ENCODE data around the gene INSRR.

INSRR gene

GRCh38 chr1:156816561-156817328, 42.2 kb downstream of the INSRR start, which contains the start of gene SH2D2A:
Gene SH2D2A (minus strand): TSS chr1:156816848. CDS start chr1:156816708, 140 bp downstream.
- peak within 1 kb of the TSS; percentile 18 for H2AFZ ChIP-seq (ENCODE audit: low read depth, low read length, severe bottlenecking)
- no peaks in the 10 kb centered on the region for H3K27me3 ChIP-seq (ENCODE audit: low read length)
- TF ChIP-seq CTCF (IDR thresholded peaks at IDR 0.05; ENCODE audit: insufficient read depth, low read length, poor library complexity, severe bottlenecking), result no peak
- no peak for TF ChIP-seq EZH2phosphoT487 (conservative IDR thresholded peaks at IDR 0.05; ENCODE audit: low read length)
- no peaks in the 10 kb centered on the region for H3K9me2 ChIP-seq (replicated peaks; ENCODE audit: insufficient read depth, low read length)
- no peaks in the 10 kb centered on the region for H4K20me1 ChIP-seq (ENCODE audit: low read depth, low read length)
- H3K27ac ChIP-seq (ENCODE audit: low read depth, low read length), result no peak within 1 kb of the TSS
- no peaks in the 10 kb centered on the region for H3K9me3 ChIP-seq (ENCODE audit: insufficient read depth, low read length)
- H3K36me3 ChIP-seq (ENCODE audit: low read length), result no peaks in the 10 kb centered on the region
- H3K4me3 ChIP-seq (ENCODE audit: insufficient read depth, low read length, poor library complexity, severe bottlenecking), result peak within 1 kb of the TSS; percentile 27
- H3F3A ChIP-seq (ENCODE audit: insufficient read depth), result no peaks in the 10 kb centered on the region
- H3K79me2 ChIP-seq (ENCODE audit: insufficient read depth, low read length), result no peaks in the 10 kb centered on the region
- peak within 1 kb of the TSS; percentile 28 for H3K9ac ChIP-seq (ENCODE audit: low read length)
- peak within 1 kb of the TSS; percentile 40 for H3K4me2 ChIP-seq (ENCODE audit: low read depth, low read length, poor library complexity, severe bottlenecking)

- H3K9me3 ChIP-seq (ENCODE audit: insufficient read depth, low read length), result no peaks in the 10 kb centered on the region
- H3F3A ChIP-seq (ENCODE audit: insufficient read depth), result no peaks in the 10 kb centered on the region
- H3K9ac ChIP-seq (ENCODE audit: low read length), result peak overlapping the region; percentile 28
- no peaks in the 10 kb centered on the region for H3K36me3 ChIP-seq (ENCODE audit: low read length)
- H4K20me1 ChIP-seq (ENCODE audit: low read depth, low read length), result no peaks in the 10 kb centered on the region
- H3K79me2 ChIP-seq (ENCODE audit: insufficient read depth, low read length), result no peaks in the 10 kb centered on the region
- H3K27ac ChIP-seq (ENCODE audit: low read depth, low read length), result no peak overlapping the region
- TF ChIP-seq EZH2phosphoT487 (conservative IDR thresholded peaks at IDR 0.05; ENCODE audit: low read length), result no peak
- H3K4me3 ChIP-seq (ENCODE audit: insufficient read depth, low read length, poor library complexity, severe bottlenecking), result peak overlapping the region; percentile 27
- no peak overlapping the region for H2AFZ ChIP-seq (ENCODE audit: low read depth, low read length, severe bottlenecking)
- H3K27me3 ChIP-seq (ENCODE audit: low read length), result no peaks in the 10 kb centered on the region
- no peaks in the 10 kb centered on the region for H3K9me2 ChIP-seq (replicated peaks; ENCODE audit: insufficient read depth, low read length)
- peak overlapping the region; percentile 40 for H3K4me2 ChIP-seq (ENCODE audit: low read depth, low read length, poor library complexity, severe bottlenecking)
These were observed 42.9 kb downstream of the INSRR start for GRCh38 chr1:156815961-156816422.

- H3K4me2 ChIP-seq (ENCODE audit: low read depth, low read length, poor library complexity, severe bottlenecking), result no peak overlapping the region
- H3F3A ChIP-seq (ENCODE audit: insufficient read depth), result no peaks in the 10 kb centered on the region
- no peaks in the 10 kb centered on the region for H3K27me3 ChIP-seq (ENCODE audit: low read length)
- no peaks in the 10 kb centered on the region for H3K36me3 ChIP-seq (ENCODE audit: low read length)
- H3K27ac ChIP-seq (ENCODE audit: low read depth, low read length), result no peak overlapping the region
- H3K79me2 ChIP-seq (ENCODE audit: insufficient read depth, low read length), result no peaks in the 10 kb centered on the region
- no peak overlapping the region for H2AFZ ChIP-seq (ENCODE audit: low read depth, low read length, severe bottlenecking)
- H3K9me2 ChIP-seq (replicated peaks; ENCODE audit: insufficient read depth, low read length), result no peaks in the 10 kb centered on the region
- no peaks in the 10 kb centered on the region for H4K20me1 ChIP-seq (ENCODE audit: low read depth, low read length)
- TF ChIP-seq CTCF (IDR thresholded peaks at IDR 0.05; ENCODE audit: insufficient read depth, low read length, poor library complexity, severe bottlenecking), result no peak
- TF ChIP-seq EZH2phosphoT487 (conservative IDR thresholded peaks at IDR 0.05; ENCODE audit: low read length), result no peak
- H3K9me3 ChIP-seq (ENCODE audit: insufficient read depth, low read length), result no peaks in the 10 kb centered on the region
- no peak overlapping the region for H3K9ac ChIP-seq (ENCODE audit: low read length)
- H3K4me3 ChIP-seq (ENCODE audit: insufficient read depth, low read length, poor library complexity, severe bottlenecking), result no peak overlapping the region
These were observed 43.5 kb downstream of the INSRR start for GRCh38 chr1:156815307-156815826.
